HG02884 (cell line): ENCODE measurements around the gene ZC3H4.
"Not testable (repeated sequence)": the region's sequence is repeated elsewhere in the genome, so short reads cannot be mapped to it uniquely, and the experiment has no call there.

ENCODE experiments used
- ATAC-seq: cut with Tn5 transposase; IDR thresholded peaks from one replicate; pipeline ENCODE4 v1.9.1; 2021; ENCODE audit warnings: mild to moderate bottlenecking, moderate library complexity; ENCODE audit not compliant: unreplicated experiment

Gene ZC3H4

GRCh38 chr19:47089767-47090350 is 23.7 kb downstream of the ZC3H4 start:
- ATAC-seq: no peak

GRCh38 chr19:47086280-47086679 is 27.3 kb downstream of the ZC3H4 start:
- ATAC-seq: no peak

DNA sequence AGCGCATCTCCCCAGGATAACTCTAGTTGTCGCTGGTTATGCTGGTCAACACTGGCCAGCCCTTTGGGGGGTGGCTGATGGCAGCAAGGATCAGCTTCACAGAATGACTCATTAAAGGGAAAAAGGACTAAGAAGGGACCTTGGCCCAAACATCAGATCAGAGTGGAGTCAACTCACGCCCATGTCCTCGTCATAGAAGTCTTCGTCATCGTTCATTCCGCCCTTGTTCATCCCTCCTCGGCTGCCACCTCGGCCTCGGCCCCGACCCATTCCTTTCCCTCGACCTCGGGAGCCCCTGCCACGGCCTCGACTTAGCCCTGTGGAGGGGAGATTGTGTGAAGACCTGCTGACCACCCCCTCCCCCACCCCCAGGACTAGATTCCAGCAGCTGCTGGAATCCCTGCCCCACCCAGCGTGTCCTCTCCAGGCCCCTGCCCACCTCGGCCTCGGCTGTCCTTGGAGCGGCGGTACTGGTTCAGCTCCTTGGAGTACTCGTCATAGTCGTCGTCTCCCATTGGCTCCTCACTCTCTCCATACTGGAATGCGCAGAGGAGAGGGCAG is 28.6 kb downstream of the ZC3H4 start:
- no peak for ATAC-seq

GRCh38 chr19:47082493-47082892 is 31.1 kb downstream of the ZC3H4 start:
- no peak for ATAC-seq

DNA sequence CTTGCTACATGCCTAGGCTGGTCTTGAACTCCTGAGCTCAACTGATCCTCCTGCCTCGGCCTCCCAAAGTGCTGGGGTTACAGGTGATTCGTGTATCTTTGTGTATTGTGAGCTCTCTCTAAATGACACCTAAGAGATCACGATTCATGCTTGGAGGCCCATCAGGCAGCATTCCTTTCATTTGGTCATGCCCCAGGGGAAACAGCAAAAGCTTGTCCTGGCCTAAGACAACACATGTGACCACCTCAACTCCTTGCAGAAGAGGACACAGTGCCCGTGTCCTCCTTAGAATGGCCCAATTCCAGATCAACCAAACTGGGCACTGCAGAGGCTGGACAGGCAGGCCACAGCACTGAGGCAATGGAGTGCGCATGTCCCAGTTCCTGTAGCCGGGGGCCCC is 32.5 kb downstream of the ZC3H4 start:
- ATAC-seq: no peak

- ATAC-seq: not testable (repeated sequence)
These were observed 35.2 kb downstream of the ZC3H4 start for GRCh38 chr19:47078351-47078750.

DNA sequence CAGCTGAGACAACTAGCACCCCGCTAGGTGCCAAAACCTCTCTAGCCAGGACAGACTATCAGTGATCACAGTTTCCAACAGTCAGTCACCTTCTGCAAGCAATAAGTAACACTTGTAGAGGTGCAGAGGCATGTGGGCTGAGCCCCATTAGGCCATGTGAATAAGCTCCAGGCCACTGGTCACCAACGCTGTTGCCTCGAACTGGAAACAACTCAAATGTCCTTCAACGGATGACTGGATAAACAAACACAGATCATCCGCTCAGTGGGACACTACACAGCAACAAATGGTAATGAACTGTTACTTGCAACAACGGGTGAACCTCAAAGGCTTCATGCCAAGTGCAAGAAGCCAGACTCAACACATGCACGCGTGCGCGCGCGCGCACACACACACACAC is 37.6 kb downstream of the ZC3H4 start:
- no peak for ATAC-seq

DNA sequence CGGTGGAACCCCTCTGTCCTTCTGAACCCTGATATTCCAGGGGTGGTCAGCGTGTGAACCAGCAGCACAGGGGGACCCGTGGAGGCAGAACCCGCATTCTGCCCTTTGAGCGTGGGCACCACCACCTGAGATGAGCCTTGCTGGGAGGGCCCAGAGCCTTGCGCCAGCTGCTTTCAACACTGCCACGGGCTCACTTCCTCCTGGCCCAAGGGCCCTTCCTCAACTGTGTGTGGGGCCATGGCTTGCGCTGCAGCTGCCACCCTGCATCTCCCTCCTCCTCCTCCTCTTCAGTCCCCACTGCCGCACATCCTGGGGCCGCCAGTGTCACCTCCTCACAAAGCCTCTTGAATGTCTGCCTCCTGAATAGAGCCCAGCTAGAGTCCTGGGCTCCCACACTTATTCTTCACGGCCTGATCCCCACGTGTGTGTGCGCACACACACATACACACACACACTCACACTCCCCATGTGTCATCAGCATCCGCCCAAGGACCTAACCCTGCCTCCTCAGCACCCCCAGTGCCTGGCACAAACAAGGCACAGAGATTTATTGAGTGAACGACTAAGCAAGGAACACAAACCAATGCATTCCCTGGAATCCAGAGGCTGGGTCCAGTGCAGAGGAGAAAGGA is 38.3 kb downstream of the ZC3H4 start:
- no peak for ATAC-seq

- ATAC-seq: no peak
These were observed 39.0 kb downstream of the ZC3H4 start for GRCh38 chr19:47074621-47075020.

DNA sequence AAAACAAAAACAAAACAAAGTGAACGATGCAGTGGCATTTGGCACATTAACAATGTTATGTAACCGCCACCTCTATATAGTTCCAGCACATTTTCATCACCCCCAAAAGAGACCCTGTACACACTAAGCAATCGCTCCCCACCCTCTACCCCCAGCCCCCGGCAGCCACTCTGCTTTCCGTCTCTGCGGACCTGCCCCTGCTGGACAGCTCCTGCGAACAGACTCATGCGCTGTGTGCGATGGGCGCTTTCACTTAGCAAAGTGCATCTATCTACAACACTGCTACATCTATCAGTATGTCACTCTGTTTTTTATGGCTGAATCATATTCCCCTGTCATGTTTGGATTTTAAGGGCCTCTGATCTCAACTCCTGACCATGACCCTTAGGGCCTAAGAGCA is 40.0 kb downstream of the ZC3H4 start:
- no peak for ATAC-seq

DNA sequence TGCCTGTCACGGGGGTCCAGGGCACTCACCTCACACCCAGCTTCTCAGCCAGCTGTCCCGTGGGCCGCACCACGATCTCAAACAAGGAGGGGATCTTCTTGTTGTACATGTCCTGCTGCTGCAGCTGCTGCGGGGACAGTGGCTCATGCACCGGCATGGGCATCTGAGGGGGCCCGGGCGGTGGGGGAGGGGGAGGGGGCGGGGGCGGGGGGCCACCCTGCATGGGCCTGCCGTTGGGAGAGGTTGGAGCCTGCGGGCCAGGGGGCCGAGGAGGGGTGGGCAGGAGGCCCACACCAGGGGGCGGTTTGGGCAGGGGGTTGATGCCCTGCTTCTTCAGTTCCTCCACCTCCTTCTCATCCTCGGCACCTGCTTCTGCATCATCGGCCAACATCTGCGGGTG is 41.3 kb downstream of the ZC3H4 start:
- ATAC-seq: no peak

GRCh38 chr19:47071731-47072130 is 41.8 kb downstream of the ZC3H4 start:
- ATAC-seq: no peak

DNA sequence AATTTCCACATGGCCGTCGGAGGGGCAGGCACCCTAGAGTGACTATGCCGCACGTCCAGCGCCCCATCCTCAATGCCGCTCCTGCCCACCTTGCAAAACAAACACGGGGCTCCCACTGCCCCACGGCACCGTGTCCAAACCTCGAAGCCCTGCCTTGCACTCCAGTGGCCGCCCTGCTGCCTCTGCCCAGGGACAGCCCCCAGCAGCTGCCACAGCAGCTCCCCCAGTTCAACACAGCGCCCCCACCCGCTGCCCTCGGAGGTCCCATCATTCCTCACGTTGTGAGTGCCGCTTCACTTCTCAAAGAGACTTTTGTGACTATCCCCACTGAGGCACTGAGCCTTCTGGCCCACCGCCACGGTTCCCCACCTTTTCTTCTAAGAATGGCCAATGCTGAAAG is 42.8 kb downstream of the ZC3H4 start:
- ATAC-seq: no peak

- no peak for ATAC-seq
These were observed 43.8 kb downstream of the ZC3H4 start for GRCh38 chr19:47069795-47070194.

- no peak for ATAC-seq
These were observed 44.6 kb downstream of the ZC3H4 start for GRCh38 chr19:47068876-47069406.

DNA sequence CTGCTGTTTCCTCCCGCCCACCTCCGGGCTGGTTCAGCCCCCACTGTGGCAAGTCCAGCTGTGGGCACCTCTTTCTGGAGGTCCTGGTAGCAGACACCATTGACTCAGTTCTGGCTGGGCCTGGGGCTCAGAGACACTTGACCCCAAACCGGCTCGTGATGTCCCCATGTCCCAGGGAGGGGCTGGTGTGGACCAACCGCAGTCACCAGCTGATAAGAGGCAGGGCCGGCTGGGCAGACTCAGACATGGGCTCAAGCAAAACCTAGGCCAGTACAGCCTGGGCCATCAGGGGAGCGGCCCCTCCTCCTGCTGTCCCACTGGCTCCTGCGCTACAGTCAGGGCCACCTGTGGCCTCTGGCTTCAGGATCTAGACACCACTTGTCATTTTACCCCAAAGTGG is 45.3 kb downstream of the ZC3H4 start:
- ATAC-seq: no peak

DNA sequence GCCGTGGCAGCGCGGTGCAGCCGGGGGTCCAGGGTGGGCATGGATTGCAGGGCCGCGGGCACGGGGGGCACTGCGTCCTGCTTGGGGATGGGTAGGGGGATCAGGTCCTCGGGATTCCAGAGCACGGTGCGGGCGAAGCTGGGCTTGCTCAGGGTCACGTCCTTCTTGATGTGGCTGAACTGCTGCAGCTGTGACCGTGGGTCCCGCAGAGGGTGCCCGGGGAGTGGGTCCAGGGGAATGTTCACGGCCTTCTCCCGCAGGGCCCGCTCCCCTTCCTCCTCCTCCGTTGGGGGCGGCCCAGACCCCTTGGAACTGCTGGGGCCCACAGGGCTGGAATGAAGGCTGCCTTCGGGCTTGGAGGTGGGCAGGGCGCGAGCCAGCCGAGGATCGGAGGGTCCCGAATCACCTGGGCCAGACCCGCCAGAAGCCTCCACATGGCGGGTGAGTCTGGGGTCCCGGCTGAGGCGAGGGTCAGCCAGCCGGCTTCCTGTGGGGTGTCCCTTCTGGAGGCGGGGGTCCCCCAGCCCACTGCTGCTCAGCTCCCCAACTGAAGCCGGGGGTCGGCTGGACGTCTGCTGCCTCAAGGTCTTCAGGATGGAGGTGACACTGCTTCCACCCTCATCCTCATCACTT is 46.2 kb downstream of the ZC3H4 start:
- ATAC-seq: no peak

GRCh38 chr19:47066376-47067214 is 47.0 kb downstream of the ZC3H4 start:
- ATAC-seq: no peak

DNA sequence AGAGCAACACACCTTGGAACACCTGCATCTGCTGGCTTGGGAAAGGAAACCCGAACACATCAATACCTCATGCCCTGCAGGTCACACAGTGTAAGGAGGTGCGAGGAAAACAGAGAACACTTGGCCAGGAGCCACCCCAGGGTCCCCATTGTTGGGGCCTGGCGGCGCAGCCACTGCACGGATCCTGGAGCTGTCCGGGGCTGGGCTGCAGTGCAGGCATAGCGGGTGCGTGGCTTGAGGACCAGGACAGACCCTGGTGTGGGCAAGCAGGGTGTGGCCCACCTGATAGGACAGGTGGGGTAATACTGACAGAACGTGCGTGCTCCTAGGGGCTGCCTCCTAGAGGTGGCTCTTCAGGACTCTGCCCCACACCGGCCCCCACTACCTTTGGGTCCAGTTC is 48.3 kb downstream of the ZC3H4 start:
- ATAC-seq: no peak

DNA sequence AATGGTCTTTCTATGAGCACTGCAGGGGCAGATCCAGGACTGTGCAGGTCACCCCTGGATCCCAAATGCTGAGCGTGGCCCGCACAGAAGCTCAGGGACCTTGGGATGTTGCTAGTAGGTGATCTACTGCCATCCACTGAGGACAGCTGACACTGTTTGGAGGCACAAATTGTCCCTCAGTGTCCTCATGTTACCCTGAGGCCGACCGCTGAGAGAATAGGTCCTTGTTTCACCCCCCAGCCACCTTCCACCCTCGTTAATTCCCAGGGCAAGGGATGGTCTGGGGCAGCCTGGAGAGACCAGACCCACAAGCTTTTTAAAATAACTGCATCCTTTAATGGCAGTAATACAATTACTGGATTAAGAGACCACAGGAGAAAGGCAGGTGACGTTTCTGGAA is 49.7 kb downstream of the ZC3H4 start:
- ATAC-seq: no peak

- no peak for ATAC-seq
These were observed 55.0 kb downstream of the ZC3H4 start for GRCh38 chr19:47058621-47059022.
